IMR-90 (cell line): ENCODE results near the gene ASB11.

ENCODE experiments used
- BHLHE40 ChIP-seq: fragments of 150-350 bp; IDR thresholded peaks from 2 replicates; pipeline ENCODE4 v1.6.1; 2016; ENCODE audit warnings: mild to moderate bottlenecking, low read depth, low read length
- CEBPB ChIP-seq: IDR thresholded peaks from 2 replicates; pipeline ENCODE4 v1.6.1; 2012; ENCODE audit warnings: low read depth, low read length, improper control_type of control experiment
- CTCF ChIP-seq: conservative IDR thresholded peaks from 2 replicates; pipeline ENCODE4 v1.5.1; 2012; ENCODE audit warnings: mild to moderate bottlenecking, low read depth, low read length, improper control_type of control experiment
- ELK1 ChIP-seq: fragments of 150-350 bp; IDR thresholded peaks from 2 replicates; pipeline ENCODE4 v1.6.1; 2016; ENCODE audit warnings: low read depth, mild to moderate bottlenecking, low read length, moderate library complexity, borderline replicate concordance
- FOS ChIP-seq: fragments of 150-350 bp; IDR thresholded peaks from 2 replicates; pipeline ENCODE4 v1.6.1; 2016; ENCODE audit warnings: low read depth, low read length
- MAFK ChIP-seq: IDR thresholded peaks from 2 replicates; pipeline ENCODE4 v1.6.1; 2012; ENCODE audit warnings: low read depth, low read length, improper control_type of control experiment
- MAZ ChIP-seq: IDR thresholded peaks from 2 replicates; pipeline ENCODE4 v1.6.1; 2012; ENCODE audit warnings: low read depth, mild to moderate bottlenecking, low read length, improper control_type of control experiment, moderate library complexity, borderline replicate concordance
- POLR2A ChIP-seq: IDR thresholded peaks from 2 replicates; pipeline ENCODE4 v1.6.1; 2012; ENCODE audit warnings: mild to moderate bottlenecking, low read depth, low read length
- RAD21 ChIP-seq: IDR thresholded peaks from 2 replicates; pipeline ENCODE4 v1.6.1; 2012; ENCODE audit warnings: low read length, improper control_type of control experiment
- RCOR1 ChIP-seq: IDR thresholded peaks from 2 replicates; pipeline ENCODE4 v1.6.1; 2012; ENCODE audit warnings: mild to moderate bottlenecking, low read length, improper control_type of control experiment; ENCODE audit not compliant: insufficient replicate concordance
- RFX5 ChIP-seq: IDR thresholded peaks from 2 replicates; pipeline ENCODE4 v1.8.0; 2012; ENCODE audit warnings: low read depth, mild to moderate bottlenecking, low read length, moderate library complexity
- SMC3 ChIP-seq: fragments of 150-350 bp; IDR thresholded peaks from 2 replicates; pipeline ENCODE4 v1.6.1; 2016; ENCODE audit warnings: low read depth, mild to moderate bottlenecking, antibody characterized with exemption, low read length, moderate library complexity
- TF ChIP-seq, protein P1 (sequence below): fragments of 150-350 bp; IDR thresholded peaks from 2 replicates; pipeline ENCODE4 v1.6.1; 2017; ENCODE audit warnings: mild to moderate bottlenecking, antibody characterized with exemption, low read length, low read depth

- no peak for TF ChIP-seq CTCF
- no peak for TF ChIP-seq POLR2A
- TF ChIP-seq RAD21 = no peak
- no peak for TF ChIP-seq BHLHE40
- TF ChIP-seq CEBPB = 0 out of 2 replicates have a peak, but pooled peaks have one; percentile 41
- no peak for TF ChIP-seq ELK1
- no peak for TF ChIP-seq RCOR1
- TF ChIP-seq MAZ = no peak
- TF ChIP-seq SMC3 = no peak
- TF ChIP-seq RFX5 = no peak
- no peak for TF ChIP-seq MAFK
- TF ChIP-seq, protein P1, sequence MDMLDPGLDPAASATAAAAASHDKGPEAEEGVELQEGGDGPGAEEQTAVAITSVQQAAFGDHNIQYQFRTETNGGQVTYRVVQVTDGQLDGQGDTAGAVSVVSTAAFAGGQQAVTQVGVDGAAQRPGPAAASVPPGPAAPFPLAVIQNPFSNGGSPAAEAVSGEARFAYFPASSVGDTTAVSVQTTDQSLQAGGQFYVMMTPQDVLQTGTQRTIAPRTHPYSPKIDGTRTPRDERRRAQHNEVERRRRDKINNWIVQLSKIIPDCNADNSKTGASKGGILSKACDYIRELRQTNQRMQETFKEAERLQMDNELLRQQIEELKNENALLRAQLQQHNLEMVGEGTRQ = no peak
- no peak for TF ChIP-seq FOS
These were observed 40.5 kb downstream of the ASB11 start for GRCh38 chrX:15274946-15275345.
